Astrocyte (in vitro differentiated cells and primary cell): ENCODE results near the gene BRD7. TPM values are rescaled to one million over a fixed set of nuclear protein-coding genes. Genes with fewer than 3 reads are reported as not detected.

Source experiments
- DNase-seq: peaks from one replicate; pipeline ENCODE4 v3.0.0-alpha.2; 2010; ENCODE audit warnings: low read depth
- FAIRE-seq: peaks from 2 replicates; lab custom pipeline; 2011; peaks lifted over from hg19 to GRCh38; lab: Jason Lieb, UNC
- H2AFZ ChIP-seq: 2 replicates; pipeline ENCODE4 v1.6.0; 2012; ENCODE audit warnings: low read depth, low read length, inconsistent platforms
- H3K27ac ChIP-seq: 2 replicates; pipeline ENCODE4 v1.5.1; 2011; ENCODE audit warnings: low read depth, low read length, inconsistent platforms
- H3K27me3 ChIP-seq: 2 replicates; pipeline ENCODE4 v1.6.0; 2011; ENCODE audit warnings: low read length, inconsistent platforms; ENCODE audit not compliant: insufficient read depth
- H3K36me3 ChIP-seq: 2 replicates; pipeline ENCODE4 v1.5.1; 2011; ENCODE audit warnings: low read length, inconsistent platforms; ENCODE audit not compliant: insufficient read depth
- H3K4me1 ChIP-seq: 2 replicates; pipeline ENCODE4 v1.5.1; 2011; ENCODE audit warnings: low read length, inconsistent platforms; ENCODE audit not compliant: insufficient read depth
- H3K4me2 ChIP-seq: 2 replicates; pipeline ENCODE4 v1.6.0; 2012; ENCODE audit warnings: low read length, inconsistent platforms
- H3K4me3 ChIP-seq: 2 replicates; pipeline ENCODE4 v1.5.1; 2011; ENCODE audit warnings: low read depth, mild to moderate bottlenecking, low read length, inconsistent platforms; ENCODE audit not compliant: insufficient read depth
- H3K79me2 ChIP-seq: 2 replicates; pipeline ENCODE4 v1.6.0; 2012; ENCODE audit warnings: mild to moderate bottlenecking, low read length, inconsistent platforms; ENCODE audit not compliant: insufficient read depth
- H3K9ac ChIP-seq: 2 replicates; pipeline ENCODE4 v1.6.0; 2012; ENCODE audit warnings: mild to moderate bottlenecking, low read length, inconsistent platforms
- H3K9me3 ChIP-seq: 2 replicates; pipeline ENCODE4 v1.5.1; 2012; ENCODE audit warnings: low read depth, mild to moderate bottlenecking, low read length, inconsistent platforms; ENCODE audit not compliant: insufficient read depth
- H4K20me1 ChIP-seq: 2 replicates; pipeline ENCODE4 v1.6.0; 2012; ENCODE audit warnings: low read length, inconsistent platforms; ENCODE audit not compliant: insufficient read depth
- H3K27ac Mint-ChIP-seq: one replicate; pipeline ENCODE4 v1.8.0; 2021; ENCODE audit warnings: mild to moderate bottlenecking, mixed read lengths; ENCODE audit not compliant: unreplicated experiment
- H3K27me3 Mint-ChIP-seq: one replicate; pipeline ENCODE4 v1.8.0; 2021; ENCODE audit warnings: low read depth, mixed read lengths; ENCODE audit not compliant: unreplicated experiment
- H3K36me3 Mint-ChIP-seq: one replicate; pipeline ENCODE4 v1.8.0; 2021; ENCODE audit warnings: low read depth, mixed read lengths; ENCODE audit not compliant: unreplicated experiment
- H3K4me1 Mint-ChIP-seq: one replicate; pipeline ENCODE4 v1.8.0; 2021; ENCODE audit warnings: low read depth, mixed read lengths; ENCODE audit not compliant: unreplicated experiment
- H3K4me3 Mint-ChIP-seq: one replicate; pipeline ENCODE4 v1.8.0; 2021; ENCODE audit warnings: mild to moderate bottlenecking, moderate library complexity, mixed read lengths; ENCODE audit not compliant: unreplicated experiment
- H3K9me3 Mint-ChIP-seq: one replicate; pipeline ENCODE4 v1.8.0; 2021; ENCODE audit warnings: mild to moderate bottlenecking, mixed read lengths; ENCODE audit not compliant: unreplicated experiment
- EZH2 ChIP-seq: IDR thresholded peaks from 2 replicates; pipeline ENCODE4 v1.6.1; 2012; ENCODE audit warnings: mild to moderate bottlenecking, low read length, inconsistent platforms; ENCODE audit not compliant: insufficient read depth
- total RNA-seq: library from RNA; stranded (reverse); gene quantifications from 2 replicates; pipeline ENCODE4 v1.2.1, GENCODE V29; 2021
- TF ChIP-seq, protein P1 (sequence below): IDR thresholded peaks from 2 replicates; pipeline ENCODE4 v1.5.1; 2011; ENCODE audit warnings: low read depth, mild to moderate bottlenecking, inconsistent platforms, low read length, moderate library complexity; ENCODE audit not compliant: insufficient read depth

The BRD7 gene
- total RNA-seq, 1 donor from 2014 or later = 58.5 TPM

DNA sequence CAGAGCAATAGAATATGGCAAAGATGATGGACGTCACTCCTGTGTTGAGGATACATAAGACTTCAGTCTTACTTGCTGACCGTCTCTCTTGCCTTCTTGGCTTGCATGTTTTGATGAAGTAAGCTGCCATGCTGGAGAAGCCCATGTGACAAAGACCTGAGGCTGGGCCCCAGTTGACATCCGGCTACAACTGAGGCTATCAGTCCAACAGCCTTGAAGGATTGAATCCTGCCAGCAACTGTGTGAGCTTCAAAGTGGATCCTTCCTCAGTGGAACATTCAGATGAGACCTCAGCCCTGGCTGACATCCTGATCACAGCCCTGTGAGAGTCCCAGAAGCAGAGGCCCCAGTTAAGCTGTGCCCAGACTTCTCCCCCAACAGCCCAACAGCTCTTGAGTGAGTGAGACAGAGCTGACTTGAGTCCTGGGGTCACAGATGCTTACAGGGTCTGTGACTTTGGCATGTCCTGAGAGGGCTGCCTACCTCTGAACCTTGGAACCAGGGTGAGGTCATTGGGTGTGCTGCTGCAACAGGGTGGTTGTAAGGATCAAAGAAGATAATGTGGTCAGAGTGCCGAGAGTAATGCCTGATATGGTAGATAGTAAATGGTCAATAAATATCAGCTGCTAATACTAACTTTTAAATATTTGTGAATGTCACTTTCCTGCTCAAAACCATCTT, 2.4 kb upstream of the BRD7 start:
- Mint-ChIP-seq H3K36me3 (no peaks in the 10 kb centered on the region), H3K9me3 (peaks cover 2% of the 10 kb centered on the region), H3K27ac (no peak overlapping the region), H3K27me3 (peaks cover 12% of the 10 kb centered on the region), H3K4me3 (no peak overlapping the region), H3K4me1 (no peaks in the 10 kb centered on the region)
- Histone ChIP-seq H3K4me2 (no peak overlapping the region), H2AFZ (no peak overlapping the region), H3K36me3 (no peaks in the 10 kb centered on the region), H4K20me1 (peaks cover 11% of the 10 kb centered on the region), H3K79me2 (peaks cover 23% of the 10 kb centered on the region), H3K27ac (no peak overlapping the region), H3K9ac (no peak overlapping the region), H3K9me3 (no peaks in the 10 kb centered on the region), H3K4me3 (no peak overlapping the region), H3K4me1 (no peaks in the 10 kb centered on the region), H3K27me3 (peaks cover 3% of the 10 kb centered on the region)
- FAIRE-seq (no peak), DNase-seq (no peak)
- TF ChIP-seq, protein P1, sequence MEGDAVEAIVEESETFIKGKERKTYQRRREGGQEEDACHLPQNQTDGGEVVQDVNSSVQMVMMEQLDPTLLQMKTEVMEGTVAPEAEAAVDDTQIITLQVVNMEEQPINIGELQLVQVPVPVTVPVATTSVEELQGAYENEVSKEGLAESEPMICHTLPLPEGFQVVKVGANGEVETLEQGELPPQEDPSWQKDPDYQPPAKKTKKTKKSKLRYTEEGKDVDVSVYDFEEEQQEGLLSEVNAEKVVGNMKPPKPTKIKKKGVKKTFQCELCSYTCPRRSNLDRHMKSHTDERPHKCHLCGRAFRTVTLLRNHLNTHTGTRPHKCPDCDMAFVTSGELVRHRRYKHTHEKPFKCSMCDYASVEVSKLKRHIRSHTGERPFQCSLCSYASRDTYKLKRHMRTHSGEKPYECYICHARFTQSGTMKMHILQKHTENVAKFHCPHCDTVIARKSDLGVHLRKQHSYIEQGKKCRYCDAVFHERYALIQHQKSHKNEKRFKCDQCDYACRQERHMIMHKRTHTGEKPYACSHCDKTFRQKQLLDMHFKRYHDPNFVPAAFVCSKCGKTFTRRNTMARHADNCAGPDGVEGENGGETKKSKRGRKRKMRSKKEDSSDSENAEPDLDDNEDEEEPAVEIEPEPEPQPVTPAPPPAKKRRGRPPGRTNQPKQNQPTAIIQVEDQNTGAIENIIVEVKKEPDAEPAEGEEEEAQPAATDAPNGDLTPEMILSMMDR = no peak
- no peak for TF ChIP-seq EZH2

- Histone ChIP-seq H3K4me2 (peak overlapping the region; percentile 83), H3K4me1 (no peaks in the 10 kb centered on the region), H3K36me3 (peaks cover 5% of the 10 kb centered on the region), H3K9me3 (no peaks in the 10 kb centered on the region), H3K9ac (peak overlapping the region; percentile 62), H3K27me3 (peaks cover 1% of the 10 kb centered on the region), H3K27ac (no peak overlapping the region), H3K4me3 (peak overlapping the region; percentile 32), H2AFZ (peak overlapping the region; percentile 85), H4K20me1 (peaks cover 30% of the 10 kb centered on the region), H3K79me2 (peaks cover 43% of the 10 kb centered on the region)
- no peaks in the 10 kb centered on the region for H3K36me3 Mint-ChIP-seq
- H3K27ac Mint-ChIP-seq = peak overlapping the region; percentile 79
- TF ChIP-seq, protein P1 = no peak
- no peak for TF ChIP-seq EZH2
- H3K9me3 Mint-ChIP-seq = peaks cover 2% of the 10 kb centered on the region
- H3K27me3 Mint-ChIP-seq = peaks cover 9% of the 10 kb centered on the region
- no peak for FAIRE-seq
- no peak for DNase-seq
- peak overlapping the region; percentile 81 for H3K4me3 Mint-ChIP-seq
- no peaks in the 10 kb centered on the region for H3K4me1 Mint-ChIP-seq
These were observed 481 bp upstream of the BRD7 start for GRCh38 chr16:50369133-50369804.
